Medulla oblongata (tissue), 1 donor: ENCODE measurements around the gene CCDC149.

ENCODE experiments used
- DNase-seq: peaks from one replicate; pipeline ENCODE4 v3.0.0-alpha.2; 2015; ENCODE audit errors: extremely low spot score

Gene CCDC149

DNA sequence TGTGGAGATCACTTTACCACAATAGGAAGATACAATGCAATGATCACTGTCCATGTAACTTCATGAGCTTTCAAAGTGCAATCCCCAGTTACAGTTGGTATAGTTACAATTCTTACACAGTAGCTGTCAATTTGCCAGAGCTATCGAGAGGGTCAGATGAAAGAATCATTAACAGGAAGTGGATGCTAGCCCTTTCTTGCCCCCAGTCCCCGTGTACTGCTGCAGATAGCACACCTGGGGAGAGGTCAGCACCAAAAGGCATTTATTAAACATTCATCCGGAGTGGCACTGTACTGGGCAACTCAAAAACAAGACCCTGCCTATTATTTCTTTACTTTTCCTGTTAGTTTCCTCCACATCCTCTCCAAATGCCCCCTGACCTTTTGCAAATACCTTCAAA lies 69.7 kb downstream of the CCDC149 start:
- DNase-seq = no peak

DNA sequence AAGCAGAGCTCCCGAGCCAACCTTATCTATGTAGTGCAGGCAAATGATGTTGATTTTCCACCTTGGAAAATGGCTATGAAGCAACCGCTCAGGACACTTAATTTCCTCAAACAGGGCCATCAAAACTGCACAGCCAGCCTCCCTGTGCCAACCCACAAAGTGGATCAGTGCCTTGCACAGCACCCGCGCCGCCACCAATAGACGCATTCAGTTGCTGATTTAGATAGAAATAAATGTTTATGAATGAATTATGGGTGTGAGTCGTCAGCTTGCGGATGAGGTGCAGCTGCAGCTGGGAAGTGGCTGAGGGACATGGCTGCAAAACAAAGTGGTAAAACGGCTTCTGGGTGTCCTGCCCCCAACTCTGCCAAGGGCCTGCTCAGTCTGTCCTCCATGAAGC lies 70.5 kb downstream of the CCDC149 start:
- no peak for DNase-seq

DNA sequence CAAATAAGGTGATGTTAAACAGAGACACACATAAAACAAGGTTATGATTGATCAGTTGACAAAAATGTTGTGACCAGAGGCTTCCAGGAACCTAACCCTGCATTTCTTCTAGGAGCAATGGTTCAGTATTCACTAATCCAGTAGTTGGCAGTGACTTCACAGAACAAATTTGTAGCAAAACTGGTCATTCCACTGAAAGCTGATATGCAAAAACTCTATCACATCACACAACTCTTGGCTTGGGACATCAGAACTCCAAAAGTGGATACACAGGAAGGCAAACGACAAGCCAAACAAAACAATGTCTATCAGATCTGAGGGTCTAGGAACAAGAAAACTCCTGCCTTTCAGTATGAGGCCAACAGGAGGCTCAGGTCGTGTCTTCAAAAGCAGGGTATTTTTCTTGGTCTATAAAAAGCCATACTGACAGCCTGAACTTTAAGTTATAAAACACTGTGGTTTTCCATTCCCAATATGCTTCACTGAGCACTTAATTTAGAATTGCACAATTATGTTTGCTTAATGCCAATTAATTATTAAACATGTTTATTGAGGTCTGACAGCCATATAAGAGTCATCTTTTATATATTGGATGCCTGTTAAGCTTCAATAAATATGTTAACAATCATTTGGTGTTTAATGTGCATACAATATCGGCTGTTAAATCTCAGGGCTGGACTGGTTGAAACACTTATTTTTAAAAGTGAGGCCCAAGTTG lies 71.9 kb downstream of the CCDC149 start:
- no peak for DNase-seq

DNA sequence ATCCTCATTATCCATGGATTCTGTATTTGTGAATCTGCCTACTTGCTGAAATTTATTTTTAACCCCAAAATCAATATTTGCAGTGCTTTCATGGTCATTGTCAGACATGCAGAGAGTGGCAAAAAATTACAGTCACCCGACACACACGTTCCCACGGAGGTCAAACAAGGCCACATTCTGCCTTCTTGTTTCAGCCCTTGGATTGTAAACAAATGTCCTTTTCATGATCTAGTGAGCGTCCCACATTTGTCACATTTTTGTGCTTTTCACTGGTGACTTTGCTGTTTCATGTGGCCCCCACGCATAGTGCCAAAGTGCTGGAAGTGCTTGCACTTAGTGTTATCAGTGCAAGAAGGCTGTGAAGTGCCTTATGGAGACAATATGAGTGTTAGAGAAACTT lies 72.5 kb downstream of the CCDC149 start:
- DNase-seq = peak; percentile 53

DNA sequence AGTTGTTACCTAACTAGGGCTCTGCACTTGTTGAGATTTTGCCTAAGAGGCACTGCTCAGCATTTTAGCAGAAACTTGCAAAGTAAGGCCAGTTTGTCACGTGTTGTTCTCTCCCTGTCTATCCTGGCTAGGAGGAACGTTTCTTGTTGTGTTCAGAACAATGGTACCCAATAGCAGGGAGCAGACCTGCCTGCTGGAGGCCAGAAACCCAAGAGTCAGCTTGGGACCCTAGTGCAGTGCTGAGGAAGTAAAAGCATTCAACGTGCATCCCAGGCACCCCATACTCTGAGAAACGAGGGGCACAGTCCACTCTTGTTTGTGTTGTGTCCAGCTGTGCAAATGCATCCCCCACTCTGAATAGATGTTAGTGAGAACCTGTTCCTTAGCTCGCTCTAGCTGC lies 75.1 kb downstream of the CCDC149 start:
- no peak for DNase-seq

DNA sequence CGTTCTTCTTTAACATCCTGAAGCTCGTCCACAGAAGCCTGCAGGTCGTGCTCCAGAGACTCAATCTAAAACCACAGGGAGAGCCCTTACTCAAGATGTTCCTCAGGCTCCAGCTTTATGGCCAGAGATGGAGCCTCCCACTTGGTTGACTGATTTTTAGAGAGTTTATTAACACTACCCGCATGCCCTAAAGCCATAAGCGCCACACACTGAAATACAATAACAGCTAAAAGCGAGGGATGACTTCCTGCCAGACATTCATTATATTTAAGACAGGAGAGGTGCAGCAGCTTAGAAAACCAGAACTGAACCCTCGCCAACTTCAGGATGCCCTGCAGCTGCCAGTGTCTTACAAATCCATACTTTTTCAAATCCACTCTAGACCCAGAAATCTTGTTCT lies 75.5 kb downstream of the CCDC149 start:
- no peak for DNase-seq

DNA sequence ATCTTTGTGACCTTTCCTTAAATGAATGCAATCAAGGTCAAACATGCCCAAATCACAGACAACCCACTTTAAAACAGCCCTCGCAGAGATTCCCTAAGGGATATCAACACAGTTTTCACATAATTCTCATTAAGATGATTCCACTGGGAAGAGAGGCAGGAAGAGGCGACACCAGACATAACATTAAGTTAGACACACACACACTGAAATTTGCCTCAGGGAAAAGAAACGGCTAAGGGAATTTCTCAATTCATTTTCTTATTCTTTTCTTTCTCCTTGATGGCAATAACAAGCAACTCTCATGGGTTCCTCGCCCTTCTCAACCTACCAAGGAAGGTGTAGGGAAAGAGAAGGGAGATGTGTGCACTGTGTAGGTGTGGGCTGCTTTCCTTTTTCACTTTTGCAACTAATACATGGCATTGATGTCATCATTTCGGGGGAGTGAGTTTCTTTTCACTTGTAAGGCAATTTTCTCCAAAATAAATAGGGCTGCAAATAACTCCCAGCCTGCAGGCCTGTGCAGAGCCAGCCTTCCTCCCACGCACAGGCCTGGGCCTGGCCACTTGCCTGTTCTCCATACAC lies 76.1 kb downstream of the CCDC149 start:
- no peak for DNase-seq

DNA sequence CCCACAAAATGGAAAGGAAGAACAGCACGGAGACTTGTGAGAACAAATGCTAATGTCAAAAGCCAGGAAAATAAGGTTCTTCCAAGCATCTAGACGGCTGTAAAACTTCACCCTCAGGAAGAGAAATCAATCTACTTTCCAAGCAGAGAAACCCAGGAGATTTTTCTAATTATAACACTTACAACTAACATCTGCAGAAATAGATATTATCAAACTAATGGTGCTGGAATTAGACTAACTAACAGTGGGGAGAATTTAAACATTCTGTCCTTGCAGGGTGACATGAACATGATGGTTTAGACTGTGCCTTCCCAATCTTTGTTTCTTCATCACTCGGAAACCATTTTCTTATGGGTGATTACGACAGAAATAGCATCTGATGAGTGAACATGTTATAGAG lies 77.1 kb downstream of the CCDC149 start:
- DNase-seq = no peak

DNA sequence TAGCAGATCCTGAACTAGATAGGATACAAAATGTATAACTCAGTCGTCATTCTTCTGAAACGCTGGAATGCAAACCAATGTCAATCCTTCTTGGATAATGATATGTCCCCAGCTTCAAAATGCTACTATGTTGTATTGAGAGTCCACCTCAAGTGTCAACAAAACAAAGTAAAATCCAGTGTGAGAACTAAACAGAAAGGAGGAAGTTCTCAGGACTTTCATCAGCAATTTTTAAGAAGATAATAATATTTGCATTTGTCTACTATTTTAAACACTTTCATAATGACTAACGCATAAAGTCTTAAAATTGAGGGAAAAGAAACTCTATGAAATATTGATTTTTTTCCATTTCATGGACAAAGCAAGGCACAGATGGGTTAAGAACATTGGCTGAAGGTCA lies 81.2 kb downstream of the CCDC149 start:
- DNase-seq = no peak

DNA sequence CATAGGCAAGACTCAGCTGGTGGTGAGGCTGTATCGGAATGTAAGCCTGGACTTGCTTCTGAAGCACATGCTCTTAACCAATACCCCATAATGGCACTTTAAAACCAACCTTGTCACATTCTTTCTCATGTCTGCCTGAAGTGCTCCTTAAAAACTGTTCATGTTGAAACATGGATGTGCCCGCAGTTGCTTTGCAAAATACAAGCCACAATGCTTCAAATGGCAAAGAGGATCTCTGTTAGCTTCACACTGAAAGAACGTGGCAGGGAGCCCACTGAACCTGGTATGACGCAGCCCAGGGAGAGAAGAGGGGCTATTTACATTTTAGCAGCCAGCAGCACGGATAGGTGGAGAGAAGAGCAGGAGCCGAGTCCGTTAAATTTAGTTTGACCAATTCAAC lies 88.1 kb downstream of the CCDC149 start:
- no peak for DNase-seq

DNA sequence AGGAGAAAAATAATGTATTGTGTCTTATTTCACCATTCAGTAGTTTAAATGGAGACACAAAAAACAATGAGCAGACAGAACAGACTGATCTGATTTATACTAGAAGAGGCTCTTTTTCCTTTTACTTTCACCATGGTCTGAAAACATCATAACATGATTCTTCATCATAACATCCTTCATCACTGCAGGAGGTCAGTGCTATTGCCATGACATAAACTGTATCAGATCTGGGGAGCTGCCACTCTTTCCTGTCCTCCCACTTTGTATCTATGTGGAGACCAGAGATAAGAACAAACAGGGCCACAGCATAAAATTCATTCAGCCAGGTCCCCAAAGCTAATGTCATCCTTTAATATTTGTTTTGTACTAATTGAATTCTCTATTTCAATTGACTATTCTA lies 92.3 kb downstream of the CCDC149 start:
- no peak for DNase-seq

DNA sequence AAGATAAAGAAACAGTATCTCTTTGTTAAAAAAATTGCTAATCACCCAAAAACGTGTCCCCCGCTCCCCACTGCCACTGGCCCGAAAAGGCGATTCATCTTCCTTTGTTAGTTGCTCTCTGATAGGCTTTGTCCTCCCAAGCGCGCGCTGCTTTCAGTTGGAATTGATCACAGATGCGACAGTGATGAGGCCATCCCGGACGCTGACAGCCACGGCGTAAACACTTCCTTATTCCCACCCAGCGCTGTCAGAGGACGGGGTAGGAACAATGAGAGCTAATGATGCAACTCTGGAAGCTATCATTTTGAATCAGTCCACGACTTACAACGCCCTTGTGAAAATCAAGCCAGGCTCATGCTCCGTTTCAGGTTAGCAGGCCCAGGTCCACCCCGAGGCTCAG lies 96.0 kb downstream of the CCDC149 start:
- peak; percentile 81 for DNase-seq

DNA sequence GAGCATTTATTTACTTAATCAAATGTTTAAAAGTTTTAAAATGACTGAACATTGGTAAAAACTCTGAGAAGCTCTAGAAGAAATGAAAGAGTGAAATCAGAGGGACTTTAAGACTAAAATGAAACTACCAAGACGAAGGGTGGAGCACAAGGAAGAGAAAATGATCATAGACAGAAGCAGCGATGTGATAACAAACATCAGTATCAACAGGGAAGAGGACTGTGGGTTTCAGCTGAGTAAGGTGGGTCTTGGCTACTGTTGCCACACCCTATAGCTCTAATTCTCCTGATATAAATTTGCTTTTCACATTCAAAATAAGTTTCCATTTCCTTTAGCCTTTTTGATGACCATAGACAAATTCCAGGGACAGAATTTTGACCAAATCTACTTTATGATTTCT lies 99.1 kb downstream of the CCDC149 start:
- DNase-seq = no peak

DNA sequence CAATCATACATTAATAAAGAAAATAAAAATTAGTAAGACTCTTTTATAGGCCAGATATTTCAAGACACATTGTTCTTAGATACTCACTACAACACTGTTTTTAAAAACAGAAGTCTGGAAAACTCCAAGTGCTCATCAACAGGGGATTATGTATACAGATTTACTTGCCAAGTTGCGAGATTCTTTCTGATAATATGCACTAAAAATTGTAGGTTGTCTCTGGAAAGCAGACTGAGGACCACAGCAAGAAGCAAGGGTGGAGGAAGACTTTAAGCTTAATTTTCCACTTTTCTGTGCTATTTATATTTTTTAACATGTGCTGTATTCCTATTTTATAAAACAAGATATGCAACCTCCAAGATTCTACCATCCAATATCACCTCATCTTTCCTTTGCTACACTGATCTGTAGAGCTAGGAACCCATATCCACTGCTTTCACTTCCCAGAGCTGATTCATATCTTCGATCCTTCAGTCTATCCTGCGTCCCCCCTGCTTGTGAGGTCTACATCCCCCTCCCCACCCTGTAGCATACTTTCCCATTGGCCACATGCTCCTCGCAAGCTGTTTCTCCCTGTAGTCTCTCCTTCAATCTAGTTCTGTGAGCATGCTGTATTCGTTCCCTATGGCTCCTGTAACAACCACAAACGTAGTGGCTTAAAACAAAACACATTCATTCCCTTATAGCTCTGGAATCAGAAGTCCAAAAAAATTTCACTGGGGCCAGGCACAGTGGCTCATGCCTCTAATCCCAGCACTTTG lies 101.8 kb downstream of the CCDC149 start:
- DNase-seq = no peak

DNA sequence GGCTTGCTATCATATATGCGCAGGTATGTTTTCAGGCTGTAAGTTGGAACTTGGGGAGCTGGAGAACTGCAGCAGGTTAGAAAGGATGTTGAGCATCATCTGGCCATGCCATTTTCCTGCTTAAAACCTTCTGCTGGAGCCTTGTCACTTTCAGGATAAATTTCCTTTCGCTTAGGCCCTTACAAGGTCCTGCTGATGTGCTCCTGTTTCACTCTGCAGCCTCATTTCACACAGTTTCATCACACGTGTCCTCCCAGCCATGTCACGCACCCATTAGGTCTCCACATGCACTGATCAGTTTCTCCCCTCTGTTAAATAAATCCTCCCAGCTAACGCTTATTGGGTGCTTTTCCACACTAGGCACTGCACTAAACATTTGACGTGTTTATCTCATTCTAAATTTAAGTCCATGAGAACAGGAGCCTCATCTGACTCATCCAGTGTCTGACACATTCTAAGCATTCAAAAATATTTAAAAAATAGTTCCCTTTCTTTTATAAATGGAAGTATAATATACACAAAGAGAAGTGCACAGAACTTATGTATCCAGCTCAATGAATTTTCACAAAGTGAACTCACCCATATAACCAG lies 102.9 kb downstream of the CCDC149 start:
- no peak for DNase-seq

DNA sequence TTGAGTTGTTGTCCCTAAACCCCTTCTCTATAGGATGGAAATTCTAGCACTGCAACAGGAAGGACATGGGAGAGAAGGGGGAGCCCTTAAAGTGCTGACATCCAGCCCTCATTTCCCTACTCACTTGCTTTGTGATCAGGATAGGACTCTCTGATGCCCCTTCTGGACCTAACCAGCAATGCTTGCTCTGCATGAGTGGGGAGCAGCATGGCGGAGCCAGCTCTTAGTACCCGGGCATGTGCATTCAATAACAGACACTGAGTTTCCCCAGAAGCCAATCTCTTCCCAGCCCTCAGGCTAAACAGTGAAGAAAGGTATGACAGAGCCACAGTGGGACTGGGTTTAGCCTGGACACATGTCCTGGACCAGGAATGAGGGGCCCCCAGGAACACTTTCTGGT lies 103.5 kb downstream of the CCDC149 start:
- DNase-seq = no peak

DNA sequence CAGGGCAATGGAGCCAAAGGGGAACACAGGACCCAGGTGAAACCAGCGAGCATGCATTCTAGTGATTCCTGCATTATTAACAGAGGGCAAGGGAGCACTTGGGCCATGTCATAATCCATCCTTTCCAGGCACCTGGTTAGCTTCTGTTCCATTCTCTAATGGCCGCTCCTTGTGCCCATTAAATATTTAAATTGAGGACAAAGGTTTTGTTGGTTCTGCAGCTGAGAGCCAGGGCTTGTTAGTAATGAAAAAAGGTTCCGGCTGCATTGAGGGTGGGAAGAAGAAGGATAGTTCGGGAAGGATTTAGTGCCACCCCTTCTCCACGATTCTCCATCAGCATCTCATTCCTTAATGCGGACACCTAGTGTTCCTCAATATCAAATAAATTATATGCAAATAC lies 103.9 kb downstream of the CCDC149 start:
- DNase-seq = no peak

DNA sequence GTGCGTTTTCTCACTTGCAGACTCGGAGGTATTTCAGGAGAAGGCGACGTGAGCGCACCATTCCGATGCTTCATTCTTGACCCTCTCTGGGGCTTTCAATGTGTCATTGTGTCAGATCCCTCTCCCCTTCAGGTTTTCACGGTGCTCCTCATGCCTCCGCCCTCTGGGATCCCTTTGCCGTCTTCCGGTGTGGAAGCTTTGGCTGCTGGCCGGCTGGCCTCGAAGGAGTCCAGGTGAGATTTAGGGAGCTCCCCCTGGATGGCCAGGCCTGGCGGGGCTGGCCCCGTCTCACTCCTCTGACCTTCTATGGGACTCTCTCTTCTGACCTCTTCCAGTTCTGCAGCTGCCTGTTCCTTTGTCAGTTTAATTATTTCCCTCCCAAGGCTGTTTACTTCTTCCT lies 104.6 kb downstream of the CCDC149 start:
- no peak for DNase-seq

DNA sequence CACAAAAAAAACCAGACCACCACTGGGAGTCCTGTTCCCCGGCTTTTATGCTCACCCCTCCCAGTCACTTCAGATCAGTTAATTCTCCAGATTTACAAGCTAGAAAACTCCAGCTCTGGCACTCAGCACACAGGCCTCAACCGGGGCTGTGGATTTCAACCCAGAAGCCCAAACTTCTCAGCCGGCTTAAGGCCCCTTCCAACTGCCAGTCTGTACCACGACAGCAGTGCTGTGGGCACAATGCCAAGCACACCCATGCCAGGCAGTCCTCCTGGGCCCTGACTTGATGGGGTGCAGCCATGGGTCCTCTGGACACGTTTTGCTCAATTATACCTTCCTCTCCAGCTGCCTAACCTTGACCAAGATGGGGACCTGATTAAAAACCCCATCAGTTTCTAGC lies 105.2 kb downstream of the CCDC149 start:
- no peak for DNase-seq

DNA sequence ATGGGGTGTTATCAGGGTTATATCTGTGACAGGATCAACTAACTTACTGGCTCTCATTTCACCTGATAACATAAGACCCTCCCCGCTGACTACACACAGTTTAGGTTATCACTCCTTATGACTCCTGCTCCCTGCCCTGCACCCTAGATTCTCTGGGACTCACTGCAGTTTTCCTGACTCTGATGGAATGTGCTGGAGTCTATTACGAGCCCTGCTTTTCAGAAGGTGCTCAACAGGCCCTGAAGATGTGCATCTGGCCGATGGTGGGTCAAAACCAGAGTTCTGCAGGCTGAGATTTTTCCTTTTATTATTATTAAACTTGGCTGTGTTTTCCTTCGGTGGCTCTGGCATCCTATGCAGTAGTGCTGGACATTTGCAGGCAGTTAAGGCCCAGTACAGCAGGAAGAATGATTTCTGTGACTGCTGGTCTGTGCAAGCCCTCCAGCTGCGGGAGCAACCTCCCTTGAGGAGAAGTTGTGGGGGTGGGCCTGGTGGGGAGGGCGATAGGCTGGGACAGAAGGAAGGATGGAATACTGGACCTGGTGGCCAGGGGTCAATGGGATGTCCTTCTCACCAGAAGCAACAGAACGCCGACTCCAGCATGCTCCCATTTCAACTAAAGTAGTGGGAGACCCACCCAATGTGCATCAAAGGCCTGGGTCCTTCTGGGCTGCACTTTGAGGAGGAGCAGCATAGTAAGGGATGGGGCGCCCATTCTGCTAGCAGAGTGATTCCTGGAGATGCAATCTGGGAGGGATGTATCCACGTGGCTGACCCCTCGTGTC lies 106.4 kb downstream of the CCDC149 start:
- DNase-seq = no peak

DNA sequence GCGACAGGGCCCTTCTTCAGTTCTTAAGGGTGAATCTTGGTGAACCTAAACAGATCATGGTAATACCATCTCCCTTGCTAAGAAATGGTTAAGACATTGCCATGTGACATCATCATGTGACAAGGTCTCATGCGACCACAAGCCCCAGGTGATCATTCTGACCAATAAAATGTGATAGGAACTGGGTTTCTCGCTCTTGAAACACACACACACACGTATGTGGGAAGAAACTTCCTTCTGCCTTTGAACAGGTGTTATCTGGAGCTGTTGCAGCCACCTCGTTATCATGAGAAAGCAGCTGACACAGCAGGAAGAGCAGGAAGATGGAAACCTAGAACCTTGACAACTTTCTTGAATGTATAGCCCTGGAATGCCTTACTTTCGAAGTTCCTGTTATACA lies 107.3 kb downstream of the CCDC149 start:
- no peak for DNase-seq

DNA sequence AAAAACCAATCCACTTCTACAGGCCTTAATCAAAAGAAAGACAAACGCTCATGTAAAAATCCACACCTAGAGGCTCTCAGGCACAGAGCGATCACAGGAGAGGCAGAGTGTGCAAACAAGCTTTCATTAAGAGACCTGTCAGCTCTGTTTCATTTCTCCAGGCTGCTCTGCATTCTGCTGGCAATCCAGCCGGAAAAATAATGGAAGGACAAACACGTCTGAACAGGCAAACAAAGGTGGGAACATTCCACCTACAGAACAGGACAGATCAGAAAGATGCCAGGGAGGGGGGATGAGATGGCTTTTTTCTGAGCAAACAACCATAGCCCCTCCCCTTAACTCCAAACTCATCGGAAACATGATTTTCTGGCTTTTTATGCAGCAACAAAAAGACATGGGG lies 107.8 kb downstream of the CCDC149 start:
- no peak for DNase-seq
